NCI-H2227 treated with DMSO at 0.1 percent for 48 hours (cell line): ENCODE results near the gene C1orf87.
"Not testable (repeated sequence)": the region's sequence is repeated elsewhere in the genome, so short reads cannot be mapped to it uniquely, and the experiment has no call there.

Source experiments
- DNase-seq: peaks from one replicate; lab custom pipeline; 2025; lab: John Stamatoyannopoulos, UW

The C1orf87 gene

GRCh38 chr1:59994302-59995198 lies 79.0 kb downstream of the C1orf87 start:
- DNase-seq, result no peak

DNA sequence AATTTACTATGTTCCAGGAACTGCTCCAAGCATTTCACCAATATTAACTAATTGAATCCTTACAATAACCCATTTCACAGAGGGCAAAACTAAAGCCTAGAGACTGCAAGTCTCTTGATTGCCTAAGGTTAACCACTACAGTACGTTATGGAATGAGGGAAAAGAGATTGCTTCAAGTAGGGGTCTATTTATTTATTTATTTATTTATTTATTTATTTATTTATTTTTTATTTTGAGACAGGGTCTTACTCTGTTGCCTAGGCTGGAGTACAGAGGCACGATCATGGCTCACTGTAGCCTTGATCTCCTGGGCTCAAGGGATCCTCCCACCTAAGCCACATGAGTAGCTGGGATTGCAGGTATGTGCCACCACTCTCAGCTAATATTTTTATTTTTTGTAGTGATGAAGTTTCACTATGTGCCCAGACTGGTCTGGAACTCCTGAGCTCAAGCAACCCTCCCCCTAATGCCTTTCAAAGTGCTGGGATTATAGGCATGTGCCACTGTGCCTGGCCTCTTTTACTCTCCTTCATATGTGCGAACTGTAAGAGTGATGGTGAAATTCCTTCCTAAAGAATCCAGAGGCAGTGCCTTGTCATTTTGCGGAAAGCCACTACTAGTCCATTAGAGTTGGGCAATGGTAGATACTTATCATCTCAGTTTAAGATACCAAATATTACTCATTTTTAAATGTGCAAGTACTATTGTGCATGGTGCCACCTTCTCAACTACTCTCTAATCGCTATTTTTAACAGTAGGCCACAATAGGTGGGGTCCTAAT lies 81.3 kb downstream of the C1orf87 start:
- no peak for DNase-seq

DNA sequence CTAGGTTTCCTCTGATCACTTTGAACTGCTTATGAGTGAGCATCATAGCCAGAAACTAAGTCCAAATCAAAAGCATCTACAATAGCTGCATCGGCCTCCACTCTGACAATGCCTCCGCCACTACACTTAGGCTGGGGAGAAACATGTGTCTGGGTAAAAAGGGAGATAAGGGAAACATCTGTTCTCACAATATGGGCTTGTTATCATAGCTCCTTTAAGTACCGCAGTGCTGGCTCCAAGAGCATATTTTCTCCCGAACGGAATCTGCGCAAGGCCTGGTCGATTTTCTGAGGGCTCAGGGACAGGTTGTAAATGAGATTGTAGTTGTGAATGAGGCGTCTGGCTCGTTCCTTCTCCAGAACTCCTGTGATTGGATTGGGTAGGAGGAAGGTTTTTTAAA lies 83.1 kb downstream of the C1orf87 start:
- DNase-seq, result no peak

GRCh38 chr1:59986516-59987310 lies 86.9 kb downstream of the C1orf87 start:
- DNase-seq, result no peak

- DNase-seq, result no peak
These were observed 87.6 kb downstream of the C1orf87 start for GRCh38 chr1:59985911-59986515.

- DNase-seq, result no peak
These were observed 93.9 kb downstream of the C1orf87 start for GRCh38 chr1:59979666-59980065.

- no peak for DNase-seq
These were observed 95.1 kb downstream of the C1orf87 start for GRCh38 chr1:59978511-59978910.

DNA sequence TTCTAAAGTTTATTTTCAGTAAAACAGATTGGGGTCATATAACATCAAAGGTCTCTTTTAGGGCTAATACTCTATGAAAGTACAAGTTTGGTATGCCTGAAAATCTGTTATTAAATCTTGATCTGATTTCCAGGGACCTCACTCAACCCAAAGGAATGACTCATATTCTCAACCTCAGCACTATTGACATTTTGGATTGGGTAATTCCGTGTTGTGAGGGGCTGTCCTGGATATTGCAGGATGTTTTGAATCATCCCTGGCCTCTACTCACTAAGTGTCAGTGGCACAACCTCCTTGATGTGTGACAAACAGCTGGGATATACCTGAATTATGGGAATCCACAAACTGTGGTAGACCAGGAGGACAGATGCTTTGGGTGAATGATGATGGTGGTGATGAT lies 95.5 kb downstream of the C1orf87 start:
- no peak for DNase-seq

DNA sequence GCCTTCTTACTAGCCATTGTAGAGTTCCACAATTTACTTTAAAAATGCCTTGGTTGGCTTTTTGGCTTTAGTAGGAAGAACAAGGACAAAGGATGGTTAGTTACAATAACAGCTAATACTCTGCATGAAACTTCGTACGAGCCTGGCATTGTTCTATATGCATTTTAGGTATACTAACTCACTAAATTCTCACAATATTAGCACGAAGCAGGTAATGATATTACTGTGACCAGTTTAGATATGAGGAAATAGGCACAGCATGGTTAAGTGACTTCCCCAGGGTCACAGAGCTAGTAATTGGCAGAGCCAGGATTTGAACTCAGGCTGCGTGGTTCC lies 96.5 kb downstream of the C1orf87 start:
- DNase-seq, result no peak

DNA sequence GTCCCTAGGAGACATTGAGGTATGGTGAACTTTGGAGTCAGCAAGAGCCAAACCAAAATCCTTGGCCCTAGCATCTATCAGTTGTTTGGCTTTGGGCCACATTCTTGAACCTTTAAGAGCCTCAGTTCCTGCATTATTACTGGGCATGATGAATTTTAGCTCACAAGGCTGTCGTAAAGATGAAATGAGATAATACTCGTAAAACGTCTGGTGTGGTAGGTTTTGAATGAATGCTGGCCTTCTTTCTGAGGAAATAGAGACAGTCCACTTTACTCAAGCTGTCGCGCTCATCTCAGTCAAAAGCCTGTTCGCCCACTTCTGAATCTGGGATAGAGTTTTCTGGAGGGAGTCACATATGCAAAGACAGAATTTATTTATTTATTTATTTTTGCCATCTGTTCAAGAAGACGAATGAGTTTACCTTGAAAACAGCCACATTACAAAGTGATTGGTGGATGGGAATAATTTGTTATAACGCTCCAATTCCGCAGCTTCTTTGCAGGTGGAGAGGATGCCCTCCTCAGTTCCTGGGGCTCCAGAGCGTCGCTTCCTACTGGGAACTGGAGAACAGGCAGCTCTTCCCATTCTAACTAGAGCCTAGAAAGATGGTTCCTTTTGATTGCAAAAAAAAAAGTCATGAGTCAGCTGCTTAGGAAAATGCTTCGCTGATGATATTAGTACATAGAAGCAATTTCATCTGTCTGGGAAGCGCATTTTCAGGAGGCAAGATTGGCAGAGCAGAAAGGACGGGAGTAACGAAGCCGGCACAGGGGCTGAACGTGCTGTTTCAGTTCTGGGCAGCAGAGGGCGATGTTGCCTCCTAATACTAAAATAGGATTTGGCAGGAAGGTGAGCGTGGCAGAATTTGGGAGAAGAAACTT lies 97.1 kb downstream of the C1orf87 start:
- peak; percentile 70 for DNase-seq

DNA sequence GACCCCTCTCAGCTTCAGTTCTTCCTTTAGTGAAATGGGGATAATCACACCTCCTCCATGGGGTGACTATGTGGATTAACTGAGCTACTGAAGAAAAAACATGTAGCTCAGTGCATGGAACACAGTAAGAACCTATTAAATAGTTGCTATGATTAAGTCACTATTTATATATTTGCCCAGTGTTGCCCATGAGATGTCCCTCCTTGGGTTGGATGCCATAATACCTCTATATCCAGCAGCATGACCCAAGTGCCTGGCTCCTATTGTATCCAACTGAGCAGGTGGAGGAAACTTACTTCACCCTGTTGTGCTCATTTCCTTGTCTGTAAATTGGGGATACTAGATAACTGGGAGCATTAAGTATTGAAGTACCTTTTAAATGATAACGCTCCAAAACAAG lies 99.9 kb downstream of the C1orf87 start:
- DNase-seq, result no peak

DNA sequence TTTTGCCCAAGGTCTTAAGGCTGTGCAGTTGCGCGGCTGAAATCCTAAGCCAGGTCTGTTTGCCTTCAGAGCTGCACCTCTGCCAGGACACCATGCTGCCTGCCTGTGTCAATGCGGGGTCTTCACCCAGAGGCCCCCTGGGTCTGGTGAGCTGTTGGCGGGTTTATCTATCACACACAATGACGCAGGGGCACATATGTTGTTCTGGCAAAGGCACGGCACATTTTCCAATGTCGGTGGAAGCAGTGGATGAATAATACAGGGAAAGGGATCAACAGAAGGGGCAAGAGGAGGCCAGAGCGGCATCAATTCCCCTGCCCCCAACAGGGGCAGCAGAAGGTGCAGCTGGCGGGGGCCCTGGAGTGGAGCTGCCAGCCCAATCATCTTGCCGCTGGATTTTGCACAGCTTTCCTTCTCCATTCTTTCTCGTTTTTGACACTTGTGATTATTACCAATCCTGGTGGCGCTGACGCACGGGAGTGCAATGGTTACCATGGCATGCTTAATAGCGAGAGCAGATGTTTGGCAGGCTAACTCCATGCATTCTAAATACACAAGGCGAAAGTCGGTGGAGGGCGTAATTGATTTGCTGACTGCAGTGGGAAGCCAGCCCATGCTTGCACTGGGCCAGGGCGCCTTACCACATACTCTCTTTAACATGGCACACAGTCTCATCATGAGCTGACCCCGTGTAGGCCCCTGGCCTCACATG lies 101.2 kb downstream of the C1orf87 start:
- no peak for DNase-seq

DNA sequence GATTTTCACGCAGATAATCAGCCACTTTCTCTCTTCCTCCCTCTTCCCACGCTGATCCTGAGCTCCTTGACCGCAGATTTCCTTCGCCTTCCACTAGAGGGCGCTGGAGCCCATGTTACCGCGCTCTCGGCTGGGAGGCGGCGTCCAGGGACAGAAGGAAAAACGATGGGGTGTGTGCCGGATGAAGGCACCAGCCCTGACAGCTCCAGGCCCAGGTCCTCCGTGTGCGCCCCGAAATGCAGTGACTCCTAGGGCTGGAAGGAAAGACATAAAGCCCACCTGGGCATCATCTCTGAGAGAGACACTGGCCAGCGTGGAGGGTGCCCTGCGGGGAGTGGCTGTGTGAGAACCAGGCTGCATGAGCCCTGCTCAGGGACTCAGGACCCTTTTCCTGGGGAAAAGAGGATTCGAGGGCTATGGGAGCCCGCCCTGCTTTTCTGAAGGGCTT lies 102.1 kb downstream of the C1orf87 start:
- DNase-seq, result peak; percentile 76

DNA sequence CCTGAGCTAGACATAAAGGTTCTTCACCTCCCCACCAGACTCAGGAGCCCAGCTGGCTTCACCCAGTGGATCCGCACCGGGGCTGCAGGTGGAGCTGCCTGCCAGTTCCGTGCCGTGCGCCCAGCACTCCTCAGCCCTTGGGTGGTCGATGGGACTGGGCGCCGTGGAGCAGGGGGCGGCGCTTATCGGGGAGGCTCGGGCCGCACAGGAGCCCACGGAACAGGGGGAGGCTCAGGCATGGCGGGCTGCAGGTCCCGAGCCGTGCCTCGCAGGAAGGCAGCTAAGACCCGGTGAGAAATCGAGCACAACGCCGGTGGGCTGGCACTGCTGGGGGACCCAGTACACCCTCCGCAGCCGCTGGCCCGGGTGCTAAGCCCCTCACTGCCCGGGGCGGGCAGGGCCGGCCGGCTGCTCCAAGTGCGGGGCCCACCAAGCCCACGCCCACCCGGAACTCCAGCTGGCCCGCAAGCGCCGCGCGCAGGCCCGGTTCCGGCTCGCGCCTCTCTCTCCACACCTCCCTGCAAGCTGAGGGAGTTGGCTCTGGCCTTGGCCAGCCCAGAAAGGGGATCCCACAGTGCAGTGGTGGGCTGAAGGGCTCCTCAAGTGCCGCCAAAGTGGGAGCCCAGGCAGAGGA lies 103.9 kb downstream of the C1orf87 start:
- DNase-seq, result not testable (repeated sequence)

- not testable (repeated sequence) for DNase-seq
These were observed 104.8 kb downstream of the C1orf87 start for GRCh38 chr1:59968746-59969145.

GRCh38 chr1:59967780-59968179 lies 105.8 kb downstream of the C1orf87 start:
- no peak for DNase-seq

DNA sequence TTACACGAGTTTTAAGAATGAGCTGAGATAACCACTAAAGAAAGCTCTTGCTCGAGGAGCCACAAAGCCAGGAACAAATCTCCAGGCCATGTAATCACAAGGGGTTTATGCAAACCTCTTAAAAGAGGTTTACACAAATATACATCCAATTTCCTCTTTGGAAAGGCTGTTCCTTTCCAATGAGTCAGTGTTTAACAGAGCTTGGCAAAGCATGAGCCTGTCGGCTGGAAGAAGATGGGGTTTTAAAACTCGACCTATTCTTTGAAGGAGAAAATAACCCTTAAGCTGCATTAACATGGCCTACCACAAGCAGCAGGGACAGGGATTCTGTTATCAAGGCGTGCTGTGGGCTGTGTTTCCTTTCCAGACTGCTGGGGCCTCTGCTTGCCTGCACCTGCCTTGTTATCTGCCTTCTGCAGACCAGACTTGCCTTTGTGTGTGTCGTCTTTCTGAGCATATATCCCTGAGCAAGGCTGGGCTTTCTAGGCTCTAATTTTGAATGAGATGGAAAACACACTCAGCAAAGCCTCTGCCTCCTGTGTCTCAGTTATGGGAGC lies 106.4 kb downstream of the C1orf87 start:
- no peak for DNase-seq

DNA sequence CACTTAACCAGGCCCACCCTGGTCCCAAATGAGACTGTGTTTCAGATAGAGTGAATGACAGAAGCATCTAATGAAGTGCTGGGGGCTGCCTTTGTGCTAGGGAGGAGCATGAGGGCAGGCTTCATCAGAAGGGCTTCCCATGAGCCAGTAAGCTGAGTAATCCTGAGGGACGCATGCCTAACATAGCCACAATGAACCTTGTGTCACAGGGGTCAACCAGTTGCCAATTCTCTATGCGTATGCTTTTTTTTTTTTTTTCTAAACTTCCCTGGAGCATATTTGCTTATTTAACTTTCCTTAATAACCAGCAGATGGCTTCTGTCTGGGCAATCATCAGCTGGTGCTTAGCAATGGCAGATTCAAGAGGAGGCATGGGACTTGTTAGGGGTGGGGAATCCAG lies 121.5 kb downstream of the C1orf87 start:
- no peak for DNase-seq

- DNase-seq, result no peak
These were observed 123.9 kb downstream of the C1orf87 start for GRCh38 chr1:59949648-59950047.
